Measurements from ENCODE around the gene XXYLT1.

The XXYLT1 gene

GRCh38 chr3:195073866-195074860 is 196.8 kb downstream of the XXYLT1 start:
- DNase-seq: no peak

GRCh38 chr3:195072916-195073564 is 197.9 kb downstream of the XXYLT1 start:
- DNase-seq: no peak

- no peak for DNase-seq
Measured at GRCh38 chr3:195071916-195072820, 198.8 kb downstream of the XXYLT1 start.

GRCh38 chr3:195071011-195071728 is 199.8 kb downstream of the XXYLT1 start:
- no peak for DNase-seq

- DNase-seq: no peak
Measured at GRCh38 chr3:195070336-195070735, 200.6 kb downstream of the XXYLT1 start.

GRCh38 chr3:195069501-195070251 is 201.3 kb downstream of the XXYLT1 start:
- no peak for DNase-seq

GRCh38 chr3:195068084-195069080 is 202.6 kb downstream of the XXYLT1 start:
- no peak for DNase-seq

- DNase-seq: no peak
Measured at GRCh38 chr3:195066441-195066841, 204.5 kb downstream of the XXYLT1 start.

- DNase-seq: no peak
Measured at GRCh38 chr3:195065864-195066185, 205.1 kb downstream of the XXYLT1 start.

- DNase-seq: no peak
Measured at GRCh38 chr3:195065142-195065863, 205.7 kb downstream of the XXYLT1 start.

GRCh38 chr3:195064300-195064931 is 206.5 kb downstream of the XXYLT1 start:
- no peak for DNase-seq

GRCh38 chr3:195063581-195064193 is 207.3 kb downstream of the XXYLT1 start:
- no peak for DNase-seq

- DNase-seq: no peak
Measured at GRCh38 chr3:195062866-195063540, 208.0 kb downstream of the XXYLT1 start.

GRCh38 chr3:195061756-195062655 is 209.0 kb downstream of the XXYLT1 start:
- DNase-seq: no peak

- DNase-seq: no peak
Measured at GRCh38 chr3:195060531-195061291, 210.2 kb downstream of the XXYLT1 start.

GRCh38 chr3:195060217-195060481 is 210.8 kb downstream of the XXYLT1 start:
- no peak for DNase-seq
